Common myeloid progenitor, CD34-positive (primary cell): Measurements from ENCODE around the gene EPHX1.
A peak's percentile ranks its signal among the peaks of the same experiment; 100 is the strongest.

Experiments used
- CTCF ChIA-PET: fragments of 350-600 bp; sonication (Branson Sonifier 250); formaldehyde crosslinking; loops from one replicate; lab custom pipeline; 2021; ENCODE audit warnings: antibody characterized with exemption; lab: Charles Lee
- POLR2A ChIA-PET: fragments of 350-600 bp; sonication (Branson Sonifier 250); formaldehyde crosslinking; loops from one replicate; lab custom pipeline; 2021; ENCODE audit warnings: antibody characterized with exemption; lab: Charles Lee
- DNase-seq, 3 donors: peaks; one replicate each; pipeline versions ENCODE4 v3.0.0 to v3.0.0-alpha.2; 2013
- H3K27ac ChIP-seq, 2 experiments: 1 replicate in 1 of 2; 2 replicates in 1 of 2; pipeline ENCODE4 v1.7.0; 2013; ENCODE audit warnings: inconsistent platforms in 2 of 2, low read length in 2 of 2, mild to moderate bottlenecking in 2 of 2, low read depth in 1 of 2, moderate library complexity in 1 of 2; ENCODE audit not compliant: severe bottlenecking in 2 of 2, insufficient read depth in 1 of 2, poor library complexity in 1 of 2
- H3K27me3 ChIP-seq, 5 experiments: replicated peaks in 2 of 5; 1 replicate in 3 of 5; 2 replicates in 2 of 5; pipeline versions ENCODE4 v1.6.1 to v1.7.0; 2013; ENCODE audit warnings: low read length in 4 of 5, mild to moderate bottlenecking in 2 of 5, moderate library complexity in 2 of 5, inconsistent platforms in 1 of 5; ENCODE audit not compliant: insufficient read depth in 5 of 5, control insufficient read depth in 4 of 5
- H3K36me3 ChIP-seq, 4 experiments: 1 replicate in 2 of 4; 2 replicates in 2 of 4; pipeline versions ENCODE4 v1.6.1 to v1.7.0; 2013; ENCODE audit warnings: low read length in 3 of 4, control low read depth in 1 of 4, mild to moderate bottlenecking in 1 of 4; ENCODE audit not compliant: control insufficient read depth in 4 of 4, insufficient read depth in 4 of 4
- H3K4me1 ChIP-seq, 4 experiments: 1 replicate in 3 of 4; 2 replicates in 1 of 4; pipeline versions ENCODE4 v1.6.1 to v1.7.1; 2013; ENCODE audit warnings: low read length in 3 of 4, mild to moderate bottlenecking in 3 of 4, control low read depth in 1 of 4, inconsistent platforms in 1 of 4, moderate library complexity in 1 of 4; ENCODE audit not compliant: control insufficient read depth in 4 of 4, insufficient read depth in 4 of 4; ENCODE audit errors: control extremely low read depth in 1 of 4
- H3K4me3 ChIP-seq, 7 experiments: 1 replicate in 4 of 7; 2 replicates in 3 of 7; pipeline versions ENCODE4 v1.5.1 to v1.7.0; 2013; ENCODE audit warnings: mild to moderate bottlenecking in 7 of 7, low read length in 6 of 7, moderate library complexity in 6 of 7, inconsistent platforms in 2 of 7, low read depth in 2 of 7, control low read depth in 1 of 7; ENCODE audit not compliant: insufficient read depth in 4 of 7, control insufficient read depth in 1 of 7; ENCODE audit errors: extremely low read depth in 1 of 7
- H3K9me3 ChIP-seq, 5 experiments: 1 replicate in 4 of 5; 2 replicates in 1 of 5; pipeline versions ENCODE4 v1.6.1 to v1.7.1; 2013; ENCODE audit warnings: low read length in 4 of 5, mild to moderate bottlenecking in 2 of 5, inconsistent platforms in 1 of 5, low read depth in 1 of 5, moderate library complexity in 1 of 5; ENCODE audit not compliant: control insufficient read depth in 4 of 5, insufficient read depth in 2 of 5; ENCODE audit errors: control extremely low read depth in 1 of 5
- WGBS: methylation state at CpG from one replicate; pipeline ENCODE4 v1.1.5; 2013; ENCODE audit not compliant: insufficient coverage; 5-methylcytosine and 5-hydroxymethylcytosine counted together

The EPHX1 gene

DNA sequence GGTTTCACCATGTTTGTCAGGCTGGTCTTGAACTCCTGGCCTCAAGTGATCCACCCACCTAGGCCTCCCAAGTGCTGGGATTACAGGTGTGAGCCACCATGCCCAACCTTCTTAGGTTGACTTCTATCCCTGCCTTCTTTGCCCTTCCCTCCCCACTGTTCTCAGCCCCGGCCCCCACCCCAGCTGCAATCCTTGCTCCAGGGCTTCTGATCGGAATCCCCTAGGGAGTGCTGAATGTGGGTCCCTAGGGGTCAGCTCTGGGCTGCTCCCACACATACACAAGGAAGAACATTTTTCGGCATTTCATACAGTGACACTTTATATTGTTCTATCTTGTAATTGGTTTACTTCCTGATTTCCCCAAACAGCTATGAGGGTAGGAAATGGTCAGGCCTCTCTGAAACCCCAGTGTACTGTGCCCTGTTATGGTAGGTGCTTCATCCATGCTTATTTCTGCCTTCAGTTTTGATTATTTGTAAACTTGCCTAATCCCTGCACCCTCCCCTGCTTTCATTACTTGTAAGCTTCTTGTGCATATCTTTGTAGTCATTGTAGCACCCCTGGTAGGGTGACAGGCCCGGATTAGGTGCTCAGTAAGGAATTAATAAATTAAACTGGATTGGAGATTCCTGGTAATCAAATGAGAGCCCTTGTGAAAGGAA lies 38.1 kb upstream of the EPHX1 start:
- WGBS: 71% methylated on average over 2 of the region's 4 CpGs
- DNase-seq: no peak
- POLR2A ChIA-PET: interaction anchor here (1.0 kb wide), 1 partner anchor 203 kb away, joined by 3 read pairs; no protein-coding TSS in a partner anchor
- H3K36me3 ChIP-seq: no peaks in the 10 kb centered on the region
- no peak overlapping the region for H3K4me3 ChIP-seq
- H3K27ac ChIP-seq: no peak overlapping the region
- CTCF ChIA-PET: interaction anchor here (0.6 to 3.5 kb wide), 19 partner anchors 9 to 453 kb away, joined by 3 to 43 read pairs (median 4); no protein-coding TSS in a partner anchor
- H3K27me3 ChIP-seq: no peaks in the 10 kb centered on the region
- peaks cover 2 to 11% (median 4%) of the 10 kb centered on the region in 4 experiments for H3K4me1 ChIP-seq
- no peaks in the 10 kb centered on the region for H3K9me3 ChIP-seq

DNA sequence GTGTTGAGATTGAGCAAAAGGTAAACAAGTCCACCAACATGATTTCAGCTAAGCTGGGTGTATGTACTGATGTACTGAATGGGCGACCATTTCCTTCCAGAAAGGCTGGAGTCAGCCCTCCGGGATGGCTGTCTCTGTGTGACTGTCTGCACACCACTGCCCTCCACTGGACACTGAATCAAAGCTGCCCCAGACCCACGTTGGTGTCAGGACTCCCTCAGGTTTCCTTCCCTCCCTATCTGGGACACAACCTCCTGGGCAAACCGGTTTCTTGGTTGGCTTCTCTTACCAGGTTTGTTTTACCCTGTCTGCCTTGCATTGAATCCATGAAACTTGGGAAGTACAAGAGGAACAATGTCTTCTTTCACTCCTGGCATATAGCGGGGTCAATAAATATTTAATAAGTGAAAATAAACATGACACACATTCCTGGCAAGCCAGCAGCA lies 37.6 kb upstream of the EPHX1 start:
- Histone ChIP-seq H3K4me3 (no peak overlapping the region), H3K36me3 (no peaks in the 10 kb centered on the region), H3K4me1 (peaks cover 4 to 17% (median 9%) of the 10 kb centered on the region in 4 experiments), H3K27ac (no peak overlapping the region), H3K9me3 (no peaks in the 10 kb centered on the region), H3K27me3 (no peaks in the 10 kb centered on the region)
- peak; percentile 73 to 79 (median 73) for DNase-seq
- CTCF ChIA-PET: interaction anchor here (0.6 to 3.5 kb wide), 22 partner anchors 9 to 453 kb away, joined by 3 to 43 read pairs (median 4); no protein-coding TSS in a partner anchor
- POLR2A ChIA-PET: interaction anchor here (1.0 kb wide), 1 partner anchor 202 kb away, joined by 3 read pairs; no protein-coding TSS in a partner anchor
- WGBS: 0% methylated on average over 3 of the region's 5 CpGs

DNA sequence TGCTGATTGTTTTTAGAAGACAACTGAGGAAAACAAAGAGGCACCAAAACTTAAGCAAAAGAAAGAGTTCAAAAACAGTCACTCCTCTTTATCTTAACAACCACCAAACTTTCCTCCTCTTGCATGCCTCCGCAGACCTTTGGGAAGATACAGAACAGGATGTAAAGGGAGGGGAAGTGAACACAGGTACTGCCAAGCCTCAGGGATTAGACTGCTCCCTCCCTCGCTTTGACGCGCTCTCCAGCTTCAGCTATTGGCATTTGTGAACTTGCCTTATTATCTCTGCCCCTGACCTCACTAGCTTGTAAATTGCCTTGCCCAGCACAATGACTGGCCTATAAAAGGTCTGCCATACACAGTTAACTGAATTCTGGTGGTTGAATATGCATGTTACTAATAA lies 37.1 kb upstream of the EPHX1 start:
- H3K27me3 ChIP-seq: no peaks in the 10 kb centered on the region
- H3K4me1 ChIP-seq: peaks cover 4 to 18% (median 9%) of the 10 kb centered on the region in 4 experiments
- DNase-seq: no peak
- H3K9me3 ChIP-seq: no peaks in the 10 kb centered on the region
- no peak overlapping the region for H3K4me3 ChIP-seq
- no peak overlapping the region for H3K27ac ChIP-seq
- H3K36me3 ChIP-seq: no peaks in the 10 kb centered on the region
- CTCF ChIA-PET: interaction anchor here (0.8 to 3.5 kb wide), 22 partner anchors 12 to 328 kb away, joined by 3 to 43 read pairs (median 4); no protein-coding TSS in a partner anchor
- POLR2A ChIA-PET: interaction anchor here (1.0 kb wide), 1 partner anchor 202 kb away, joined by 3 read pairs; no protein-coding TSS in a partner anchor
- WGBS: 100% methylated on average over 2 of the region's 4 CpGs

DNA sequence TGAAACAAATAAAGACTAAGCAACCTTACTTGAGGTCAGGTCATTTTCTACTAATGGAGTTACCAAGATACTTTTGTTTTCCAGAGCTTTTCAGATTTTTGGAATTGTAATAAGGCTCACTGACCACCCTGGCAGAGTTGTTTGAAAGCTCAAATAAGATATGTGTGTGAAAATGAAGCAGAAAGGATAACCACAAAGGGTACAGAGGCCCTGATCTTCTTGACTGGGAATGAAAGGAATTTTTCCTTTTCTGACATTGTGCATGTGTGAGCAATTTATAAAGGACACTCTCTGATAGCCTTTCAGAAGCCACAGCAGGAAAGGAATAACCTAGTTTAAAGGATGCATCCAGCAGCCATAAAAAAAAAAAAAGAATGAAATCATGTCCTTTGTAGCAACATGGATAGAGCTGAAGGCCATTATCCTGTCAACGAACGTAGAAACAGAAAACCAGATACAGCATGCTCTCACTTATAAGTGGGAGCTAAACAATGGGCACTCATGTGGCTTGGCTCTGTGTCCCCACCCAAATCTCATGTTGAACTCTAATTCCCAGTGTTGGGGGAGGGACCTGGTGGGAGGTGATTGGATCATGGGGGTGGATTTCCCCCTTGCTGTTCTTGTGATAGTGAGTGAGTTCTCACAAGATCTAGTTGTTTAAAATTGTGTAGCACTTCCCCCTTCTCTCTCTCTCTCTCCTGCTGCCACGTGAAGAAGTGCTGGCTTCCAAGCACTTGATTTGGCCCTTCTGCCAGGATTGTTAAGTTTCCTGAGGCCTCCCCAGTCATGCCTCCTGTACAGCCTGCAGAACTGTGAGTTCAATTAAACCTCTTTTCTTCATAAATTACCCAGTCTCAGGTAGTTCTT lies 35.4 kb upstream of the EPHX1 start:
- Histone ChIP-seq H3K27me3 (no peaks in the 10 kb centered on the region), H3K4me3 (no peak overlapping the region), H3K4me1 (peaks cover 14 to 26% (median 21%) of the 10 kb centered on the region in 4 experiments), H3K27ac (no peak overlapping the region), H3K36me3 (no peaks in the 10 kb centered on the region), H3K9me3 (no peaks in the 10 kb centered on the region)
- CTCF ChIA-PET: interaction anchor here (0.6 to 3.5 kb wide), 9 partner anchors 10 to 306 kb away, joined by 3 to 43 read pairs (median 4); no protein-coding TSS in a partner anchor
- DNase-seq: no peak
- 86% methylated on average over 3 of the region's 3 CpGs for WGBS
- POLR2A ChIA-PET: no interaction called here

DNA sequence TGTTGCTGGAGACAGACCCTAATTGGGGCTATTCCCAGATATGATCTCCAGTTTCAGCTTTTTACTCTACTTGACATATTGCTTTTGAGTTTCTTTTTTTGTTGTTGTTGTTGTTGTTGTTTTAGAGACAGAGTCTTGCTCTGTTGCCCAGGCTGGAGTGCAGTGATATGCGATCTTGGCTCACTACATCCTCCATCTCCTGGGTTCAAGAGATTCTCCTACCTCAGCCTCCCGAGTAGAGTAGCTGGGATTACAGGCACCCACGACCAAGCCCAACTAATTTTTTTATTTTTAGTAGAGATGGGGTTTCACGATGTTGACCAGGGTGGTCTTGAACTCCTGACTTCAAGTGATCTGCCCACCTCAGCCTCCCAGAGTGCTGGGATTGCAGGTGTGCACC lies 33.6 kb upstream of the EPHX1 start:
- no peak for DNase-seq
- Histone ChIP-seq H3K27ac (no peak overlapping the region), H3K4me1 (peaks cover 22 to 41% (median 31%) of the 10 kb centered on the region in 4 experiments), H3K36me3 (no peaks in the 10 kb centered on the region), H3K27me3 (no peaks in the 10 kb centered on the region), H3K9me3 (no peaks in the 10 kb centered on the region), H3K4me3 (peak overlapping the region in 1 of 7 experiments; percentile 78)
- no CpG with 5 or more reads among the region's 4 CpGs for WGBS
- CTCF ChIA-PET: interaction anchor here (0.9 to 2.1 kb wide), 4 partner anchors 16 to 303 kb away, joined by 3 to 6 read pairs (median 4); no protein-coding TSS in a partner anchor
- POLR2A ChIA-PET: no interaction called here

DNA sequence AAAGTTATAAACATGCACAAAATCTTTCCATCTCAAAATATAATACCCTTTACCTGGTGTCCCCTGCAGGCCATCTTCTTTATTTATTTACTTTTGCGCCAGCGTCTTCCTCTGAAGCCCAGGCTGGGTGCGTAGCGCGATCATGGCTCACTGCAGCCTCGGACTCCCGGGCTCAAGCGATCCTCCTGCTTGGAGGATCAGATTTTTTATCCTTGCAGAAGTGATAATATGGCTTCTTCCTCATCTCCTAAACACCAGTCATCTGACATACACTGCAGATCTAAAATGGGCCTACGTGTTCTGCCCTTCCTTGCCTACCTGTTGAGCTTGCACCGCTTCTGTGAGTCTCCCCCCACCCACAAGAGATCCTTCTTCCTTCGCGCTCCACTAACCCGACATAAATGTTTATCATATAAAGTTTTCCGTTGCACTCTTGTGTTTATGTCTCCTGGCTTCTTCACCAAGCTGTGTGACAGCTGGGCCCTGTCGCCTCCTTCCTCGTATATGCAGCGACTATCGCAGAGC lies 32.8 kb upstream of the EPHX1 start:
- CTCF ChIA-PET: interaction anchor here (0.7 to 2.1 kb wide), 15 partner anchors 9 to 352 kb away, joined by 3 to 10 read pairs (median 4); partner anchors contain the start of gene TMEM63A
- peaks cover 22 to 39% (median 32%) of the 10 kb centered on the region in 4 experiments for H3K4me1 ChIP-seq
- no peaks in the 10 kb centered on the region for H3K9me3 ChIP-seq
- no peak for DNase-seq
- H3K4me3 ChIP-seq: peak overlapping the region; percentile 34 to 99 (median 93)
- WGBS: 19% methylated on average over 18 of the region's 18 CpGs
- H3K36me3 ChIP-seq: peaks cover 0 to under 1% (median 0%) of the 10 kb centered on the region in 4 experiments
- peak overlapping the region; percentile 98 for H3K27ac ChIP-seq
- POLR2A ChIA-PET: interaction anchor here (0.8 to 1.5 kb wide), 4 partner anchors 82 to 309 kb away, joined by 4 to 5 read pairs (median 4); partner anchors contain the start of genes PYCR2 and TMEM63A
- H3K27me3 ChIP-seq: no peaks in the 10 kb centered on the region
